Liver (tissue), 9 donors: ENCODE results near the gene RAX2. TPM values are rescaled to one million over a fixed set of nuclear protein-coding genes. Genes with fewer than 3 reads are reported as not detected.

Source experiments
- DNase-seq: peaks from one replicate; pipeline ENCODE4 v3.0.0-alpha.2; 2017; ENCODE audit warnings: low spot score
- H3K27ac ChIP-seq, 2 donors: one replicate each; pipeline ENCODE4 v1.7.0; 2013; ENCODE audit warnings: inconsistent platforms in 2 of 2, low read length in 2 of 2, control low read depth in 1 of 2, low read depth in 1 of 2, mild to moderate bottlenecking in 1 of 2
- H3K27me3 ChIP-seq, 4 donors: one replicate each; pipeline versions ENCODE4 v1.6.1 to v1.7.0; 2013; ENCODE audit warnings: low read length in 3 of 4, inconsistent platforms in 1 of 4, mild to moderate bottlenecking in 1 of 4, moderate library complexity in 1 of 4; ENCODE audit not compliant: control insufficient read depth in 4 of 4, insufficient read depth in 4 of 4
- H3K36me3 ChIP-seq, 4 donors: one replicate each; pipeline versions ENCODE4 v1.6.1 to v1.7.0; 2013; ENCODE audit warnings: low read length in 3 of 4, mild to moderate bottlenecking in 3 of 4, low read depth in 1 of 4, moderate library complexity in 1 of 4; ENCODE audit not compliant: control insufficient read depth in 4 of 4, insufficient read depth in 3 of 4
- H3K4me1 ChIP-seq, 4 donors: one replicate each; pipeline versions ENCODE4 v1.6.1 to v1.7.0; 2013; ENCODE audit warnings: low read length in 3 of 4, mild to moderate bottlenecking in 3 of 4, moderate library complexity in 1 of 4; ENCODE audit not compliant: control insufficient read depth in 4 of 4, insufficient read depth in 4 of 4
- H3K4me3 ChIP-seq, 3 donors: one replicate each; pipeline versions ENCODE4 v1.6.1 to v1.7.0; 2013; ENCODE audit warnings: low read length in 3 of 3, control low read depth in 1 of 3, low read depth in 1 of 3, mild to moderate bottlenecking in 1 of 3
- H3K9ac ChIP-seq, 2 donors: one replicate each; pipeline ENCODE4 v1.7.0; 2013; ENCODE audit warnings: low read length in 2 of 2, mild to moderate bottlenecking in 2 of 2, moderate library complexity in 2 of 2, control low read depth in 1 of 2, low read depth in 1 of 2
- H3K9me3 ChIP-seq, 4 donors: one replicate each; pipeline versions ENCODE4 v1.6.1 to v1.7.0; 2013; ENCODE audit warnings: low read length in 3 of 4; ENCODE audit not compliant: control insufficient read depth in 4 of 4
- ATF3 ChIP-seq: IDR thresholded peaks from 2 replicates; pipeline ENCODE4 v1.6.1; 2016; ENCODE audit warnings: antibody characterized with exemption
- CTCF ChIP-seq: fragments of 150-350 bp; IDR thresholded peaks from 2 replicates; pipeline ENCODE4 v1.5.1; 2017; ENCODE audit warnings: improper control_type of control experiment, low read depth, low read length; ENCODE audit not compliant: missing input control
- EGR1 ChIP-seq, 2 donors: IDR thresholded peaks; 2 replicates each; pipeline ENCODE4 v1.6.1; 2016 to 2018; ENCODE audit warnings: antibody characterized with exemption in 2 of 2, low read depth in 2 of 2
- FOXA1 ChIP-seq: IDR thresholded peaks from 2 replicates; pipeline ENCODE4 v1.6.1; 2016; ENCODE audit warnings: antibody characterized with exemption
- FOXA2 ChIP-seq: IDR thresholded peaks from 2 replicates; pipeline ENCODE4 v1.6.1; 2016; ENCODE audit warnings: antibody characterized with exemption
- HNF4A ChIP-seq, 2 donors: conservative IDR thresholded peaks; 2 replicates each; pipeline ENCODE4 v1.6.1; 2016; ENCODE audit warnings: antibody characterized with exemption in 2 of 2, mild to moderate bottlenecking in 2 of 2
- HNF4G ChIP-seq: IDR thresholded peaks from 2 replicates; pipeline ENCODE4 v1.6.1; 2016; ENCODE audit warnings: antibody characterized with exemption
- JUND ChIP-seq, 2 donors: IDR thresholded peaks; 2 replicates each; pipeline ENCODE4 v1.6.1; 2016; ENCODE audit warnings: antibody characterized with exemption in 2 of 2
- MAX ChIP-seq: IDR thresholded peaks from 2 replicates; pipeline ENCODE4 v1.6.1; 2016; ENCODE audit warnings: antibody characterized with exemption
- NR2F2 ChIP-seq: IDR thresholded peaks from 2 replicates; pipeline ENCODE4 v1.6.1; 2016; ENCODE audit warnings: antibody characterized with exemption
- RAD21 ChIP-seq, 2 donors: IDR thresholded peaks; 2 replicates each; pipeline ENCODE4 v1.6.1; 2016; ENCODE audit warnings: antibody characterized with exemption in 2 of 2, mild to moderate bottlenecking in 2 of 2
- REST ChIP-seq: IDR thresholded peaks from 2 replicates; pipeline ENCODE4 v1.6.1; 2016; ENCODE audit warnings: antibody characterized with exemption, mild to moderate bottlenecking
- RXRA ChIP-seq, 2 donors: IDR thresholded peaks; 2 replicates each; pipeline ENCODE4 v1.6.1; 2017 to 2018; ENCODE audit warnings: antibody characterized with exemption in 2 of 2, mild to moderate bottlenecking in 1 of 2
- SP1 ChIP-seq: IDR thresholded peaks from 2 replicates; pipeline ENCODE4 v1.6.1; 2018; ENCODE audit warnings: antibody characterized with exemption, mild to moderate bottlenecking
- YY1 ChIP-seq: IDR thresholded peaks from 2 replicates; pipeline ENCODE4 v1.6.1; 2016; ENCODE audit warnings: antibody characterized with exemption, mild to moderate bottlenecking
- ZBTB33 ChIP-seq: IDR thresholded peaks from 2 replicates; pipeline ENCODE4 v1.6.1; 2016; ENCODE audit warnings: antibody characterized with exemption
- WGBS: extraction: QIAGEN DNeasy Blood & Tissue Kit; methylation state at CpG from one replicate; pipeline ENCODE4 v1.1.7; 2013; 5-methylcytosine and 5-hydroxymethylcytosine counted together
- polyA plus RNA-seq, 2 donors: library from polyadenylated mRNA; stranded (reverse) in 1 of 2; unstranded in 1 of 2; fragments of 200-250 nt in 1 of 2; fragments of >200 nt in 1 of 2; fragmentation: Nextera tagmentation in 1 of 2; extraction: Ambion mirVana in 1 of 2; gene quantifications; one replicate each; pipeline versions ENCODE4 v1.2.1 to v1.2.3, GENCODE V29; 2013 to 2015
- total RNA-seq, 2 donors: library from RNA; depleted of rRNA; stranded (reverse); fragments of >200 nt; gene quantifications; one replicate each; pipeline ENCODE4 v1.2.3, GENCODE V29; 2014
- donor health status: healthy.
- donor health status: healthy.
- donor health status: healthy.
- donor health status: healthy.
- donor health status: healthy.

The RAX2 gene
- total RNA-seq (not detected), polyA plus RNA-seq (not detected)

- H3K27me3 ChIP-seq = no peaks in the 10 kb centered on the region
- H3K9ac ChIP-seq = no peak within 1 kb of the TSS
- no peak within 1 kb of the TSS for H3K4me3 ChIP-seq
- H3K36me3 ChIP-seq = peaks cover 3 to 23% (median 5%) of the 10 kb centered on the region in 4 donors
- WGBS = 57% methylated on average over 23 of the region's 23 CpGs
- H3K9me3 ChIP-seq = no peaks in the 10 kb centered on the region
- DNase-seq = no peak
- no peaks in the 10 kb centered on the region for H3K4me1 ChIP-seq
- TF ChIP-seq EGR1 (IDR thresholded peaks at IDR 0.05; ENCODE audit: low read depth in 2 of 2) = no peak
- no peak for TF ChIP-seq NR2F2
- no peak for TF ChIP-seq JUND (IDR thresholded peaks at IDR 0.05)
- no peak for TF ChIP-seq HNF4G
- no peak for TF ChIP-seq REST
- no peak for TF ChIP-seq YY1
- TF ChIP-seq SP1 = no peak
- no peak for TF ChIP-seq ATF3
- TF ChIP-seq ZBTB33 = no peak
- TF ChIP-seq RXRA (IDR thresholded peaks at IDR 0.05) = no peak
- TF ChIP-seq FOXA2 = no peak
- no peak for TF ChIP-seq HNF4A (conservative IDR thresholded peaks at IDR 0.05)
- no peak for TF ChIP-seq RAD21 (IDR thresholded peaks at IDR 0.05)
- TF ChIP-seq CTCF = no peak
- no peak within 1 kb of the TSS for H3K27ac ChIP-seq
Measured at GRCh38 chr19:3771906-3772455, at the start of gene RAX2. RAX2 (minus strand) TSS chr19:3772228; CDS start chr19:3771742, 486 bp downstream.

GRCh38 chr19:3821156-3821555, 49.1 kb upstream of the RAX2 start:
- Histone ChIP-seq H3K9me3 (no peaks in the 10 kb centered on the region), H3K36me3 (no peaks in the 10 kb centered on the region), H3K4me3 (no peak overlapping the region), H3K27me3 (no peaks in the 10 kb centered on the region), H3K9ac (no peak overlapping the region), H3K4me1 (peaks cover 0 to 3% (median 1%) of the 10 kb centered on the region in 4 donors), H3K27ac (no peak overlapping the region)
- 94% methylated on average over 23 of the region's 23 CpGs for WGBS
- DNase-seq = no peak
- no peak for TF ChIP-seq EGR1 (IDR thresholded peaks at IDR 0.05; ENCODE audit: low read depth in 2 of 2)
- TF ChIP-seq ZBTB33 = no peak
- TF ChIP-seq REST = no peak
- no peak for TF ChIP-seq FOXA1
- no peak for TF ChIP-seq ATF3
- no peak for TF ChIP-seq HNF4G
- no peak for TF ChIP-seq HNF4A (conservative IDR thresholded peaks at IDR 0.05)
- no peak for TF ChIP-seq YY1
- TF ChIP-seq JUND (IDR thresholded peaks at IDR 0.05) = no peak
- TF ChIP-seq FOXA2 = no peak
- no peak for TF ChIP-seq MAX
- TF ChIP-seq RAD21 (IDR thresholded peaks at IDR 0.05) = no peak
